AML-193 (cell line): ENCODE measurements around the gene TRPC4AP.
"Not testable (repeated sequence)": the region's sequence is repeated elsewhere in the genome, so short reads cannot be mapped to it uniquely, and the experiment has no call there.

Experiments used
- DNase-seq, 2 experiments: peaks; one replicate each; lab custom pipeline; 2025; lab: John Stamatoyannopoulos, UW

TRPC4AP gene

GRCh38 chr20:35104685-35105295, 12.2 kb upstream of the TRPC4AP start:
- no peak for DNase-seq

GRCh38 chr20:35101620-35102019, 9.0 kb upstream of the TRPC4AP start:
- DNase-seq, result no peak

GRCh38 chr20:35093267-35093884, 769 bp upstream of the TRPC4AP start:
- peak; percentile 44 to 58 for DNase-seq

GRCh38 chr20:35091816-35092523, 637 bp downstream of the TRPC4AP start:
- peak in 1 of 2 experiments; percentile 26 for DNase-seq

- peak; percentile 43 to 46 for DNase-seq
These were observed 4.1 kb downstream of the TRPC4AP start for GRCh38 chr20:35088231-35089145.

- DNase-seq, result no peak
These were observed 4.8 kb downstream of the TRPC4AP start for GRCh38 chr20:35087791-35088190.

- DNase-seq, result no peak
These were observed 5.3 kb downstream of the TRPC4AP start for GRCh38 chr20:35087355-35087754.

GRCh38 chr20:35085477-35086225, 7.0 kb downstream of the TRPC4AP start:
- peak; percentile 44 to 55 for DNase-seq

GRCh38 chr20:35084998-35085397, 7.6 kb downstream of the TRPC4AP start:
- DNase-seq, result no peak

GRCh38 chr20:35080348-35080642, 12.3 kb downstream of the TRPC4AP start:
- DNase-seq, result not testable (repeated sequence)

- no peak for DNase-seq
These were observed 12.9 kb downstream of the TRPC4AP start for GRCh38 chr20:35079472-35080347.

- no peak for DNase-seq
These were observed 14.7 kb downstream of the TRPC4AP start for GRCh38 chr20:35077872-35078271.

GRCh38 chr20:35077341-35077740, 15.3 kb downstream of the TRPC4AP start:
- DNase-seq, result no peak

GRCh38 chr20:35071436-35072153, 21.0 kb downstream of the TRPC4AP start:
- DNase-seq, result not testable (repeated sequence)

GRCh38 chr20:35066194-35066593, 26.4 kb downstream of the TRPC4AP start:
- DNase-seq, result no peak

- DNase-seq, result no peak
These were observed 27.4 kb downstream of the TRPC4AP start for GRCh38 chr20:35065181-35065580.

- no peak for DNase-seq
These were observed 29.4 kb downstream of the TRPC4AP start for GRCh38 chr20:35063168-35063567.

GRCh38 chr20:35062478-35062877, 30.1 kb downstream of the TRPC4AP start:
- no peak for DNase-seq

- DNase-seq, result no peak
These were observed 32.4 kb downstream of the TRPC4AP start for GRCh38 chr20:35060168-35060567.

- no peak for DNase-seq
These were observed 33.0 kb downstream of the TRPC4AP start for GRCh38 chr20:35059612-35060011.
